DOHH2 (cell line): ENCODE results near the gene TBCC.

Experiments
- H3F3A ChIP-seq: fragments of 200-600 bp; sonication (generic), shearing (Covaris generic); 2 replicates; pipeline ENCODE4 v1.6.0; 2016; ENCODE audit warnings: antibody characterized with exemption, mild to moderate bottlenecking; ENCODE audit not compliant: control insufficient read depth, insufficient read depth
- H3K27ac ChIP-seq: fragments of 200-600 bp; sonication (generic); 2 replicates; pipeline ENCODE4 v1.5.1; 2014; ENCODE audit warnings: low read depth, mild to moderate bottlenecking, low read length, moderate library complexity
- H3K27me3 ChIP-seq: fragments of 200-600 bp; sonication (generic); 2 replicates; pipeline ENCODE4 v1.6.1; 2014; ENCODE audit warnings: mild to moderate bottlenecking, low read length, mixed read lengths; ENCODE audit not compliant: control insufficient read depth
- H3K36me3 ChIP-seq: fragments of 200-600 bp; sonication (generic); 2 replicates; pipeline ENCODE4 v1.6.1; 2014; ENCODE audit warnings: mild to moderate bottlenecking, low read length, moderate library complexity, mixed read lengths; ENCODE audit not compliant: control insufficient read depth
- H3K4me1 ChIP-seq: fragments of 200-600 bp; sonication (generic); 2 replicates; pipeline ENCODE4 v1.6.1; 2014; ENCODE audit warnings: mild to moderate bottlenecking, low read length, mixed read lengths; ENCODE audit not compliant: control insufficient read depth
- H3K4me2 ChIP-seq: fragments of 200-600 bp; sonication (generic); 2 replicates; pipeline ENCODE4 v1.6.0; 2014; ENCODE audit warnings: mild to moderate bottlenecking, low read length, moderate library complexity
- H3K4me3 ChIP-seq: fragments of 200-600 bp; sonication (generic); 2 replicates; pipeline ENCODE4 v1.5.1; 2014; ENCODE audit warnings: mild to moderate bottlenecking, low read length, mixed read lengths
- H3K79me2 ChIP-seq: fragments of 200-600 bp; sonication (generic); 2 replicates; pipeline ENCODE4 v1.6.1; 2014; ENCODE audit warnings: mild to moderate bottlenecking, low read length, mixed read lengths; ENCODE audit not compliant: control insufficient read depth
- H3K9me2 ChIP-seq: fragments of 200-600 bp; sonication (generic); replicated peaks from 2 replicates; pipeline ENCODE4 v1.6.1; 2014; ENCODE audit warnings: mild to moderate bottlenecking, low read length, mixed read lengths; ENCODE audit not compliant: control insufficient read depth
- H3K9me3 ChIP-seq: fragments of 200-600 bp; sonication (generic); 2 replicates; pipeline ENCODE4 v1.6.1; 2014; ENCODE audit warnings: antibody characterized with exemption, low read length, mixed read lengths; ENCODE audit not compliant: control insufficient read depth, insufficient read depth
- H4K20me1 ChIP-seq: fragments of 200-600 bp; sonication (generic); 2 replicates; pipeline ENCODE4 v1.6.0; 2014; ENCODE audit warnings: low read depth, mild to moderate bottlenecking, antibody characterized with exemption, low read length, moderate library complexity; ENCODE audit not compliant: control insufficient read depth, insufficient read depth
- EZH2phosphoT487 ChIP-seq: fragments of 200-600 bp; sonication (generic); IDR thresholded peaks from 2 replicates; pipeline ENCODE4 v1.6.1; 2017; ENCODE audit warnings: borderline replicate concordance, mild to moderate bottlenecking, antibody characterized with exemption, low read length, moderate library complexity, mixed read lengths
- TF ChIP-seq, protein P1 (sequence below): fragments of 200-600 bp; sonication (generic); IDR thresholded peaks from one replicate; pipeline ENCODE4 v1.5.1; 2014; ENCODE audit warnings: antibody characterized with exemption, mild to moderate bottlenecking, low read depth, low read length; ENCODE audit not compliant: poor library complexity, severe bottlenecking

The TBCC gene

DNA sequence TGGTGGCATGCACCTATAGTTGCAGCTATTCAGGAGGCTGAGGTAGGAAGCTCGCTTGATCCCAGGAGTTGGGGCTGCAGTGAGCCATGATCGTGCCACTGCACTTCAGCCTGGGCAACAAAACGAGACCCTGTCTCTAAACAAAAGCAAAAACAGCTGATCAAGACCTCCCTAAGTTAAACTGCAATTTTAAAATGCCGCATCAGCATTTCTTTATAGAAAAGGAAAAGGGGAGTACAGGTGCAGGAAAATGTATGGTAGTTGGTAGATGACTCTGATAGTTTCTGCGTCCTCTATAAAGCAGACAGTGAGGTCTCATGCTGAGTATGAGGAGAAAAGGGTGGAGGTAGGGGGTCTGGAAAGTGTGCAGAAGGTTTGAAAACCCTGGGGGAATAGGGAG is 8.9 kb upstream of the TBCC start:
- TF ChIP-seq EZH2phosphoT487: no peak
- TF ChIP-seq, protein P1, sequence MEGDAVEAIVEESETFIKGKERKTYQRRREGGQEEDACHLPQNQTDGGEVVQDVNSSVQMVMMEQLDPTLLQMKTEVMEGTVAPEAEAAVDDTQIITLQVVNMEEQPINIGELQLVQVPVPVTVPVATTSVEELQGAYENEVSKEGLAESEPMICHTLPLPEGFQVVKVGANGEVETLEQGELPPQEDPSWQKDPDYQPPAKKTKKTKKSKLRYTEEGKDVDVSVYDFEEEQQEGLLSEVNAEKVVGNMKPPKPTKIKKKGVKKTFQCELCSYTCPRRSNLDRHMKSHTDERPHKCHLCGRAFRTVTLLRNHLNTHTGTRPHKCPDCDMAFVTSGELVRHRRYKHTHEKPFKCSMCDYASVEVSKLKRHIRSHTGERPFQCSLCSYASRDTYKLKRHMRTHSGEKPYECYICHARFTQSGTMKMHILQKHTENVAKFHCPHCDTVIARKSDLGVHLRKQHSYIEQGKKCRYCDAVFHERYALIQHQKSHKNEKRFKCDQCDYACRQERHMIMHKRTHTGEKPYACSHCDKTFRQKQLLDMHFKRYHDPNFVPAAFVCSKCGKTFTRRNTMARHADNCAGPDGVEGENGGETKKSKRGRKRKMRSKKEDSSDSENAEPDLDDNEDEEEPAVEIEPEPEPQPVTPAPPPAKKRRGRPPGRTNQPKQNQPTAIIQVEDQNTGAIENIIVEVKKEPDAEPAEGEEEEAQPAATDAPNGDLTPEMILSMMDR: no peak
- Histone ChIP-seq H3K9me2 (no peaks in the 10 kb centered on the region), H3K79me2 (peaks cover 5% of the 10 kb centered on the region), H3K4me2 (no peak overlapping the region), H3K4me1 (peaks cover 16% of the 10 kb centered on the region), H3K36me3 (no peaks in the 10 kb centered on the region; the same call in 1 of the 2 replicates), H3K27ac (no peak overlapping the region), H4K20me1 (no peaks in the 10 kb centered on the region), H3K4me3 (no peak overlapping the region), H3F3A (peaks cover 4% of the 10 kb centered on the region; the same call in 1 of the 2 replicates), H3K27me3 (no peaks in the 10 kb centered on the region), H3K9me3 (no peaks in the 10 kb centered on the region)

DNA sequence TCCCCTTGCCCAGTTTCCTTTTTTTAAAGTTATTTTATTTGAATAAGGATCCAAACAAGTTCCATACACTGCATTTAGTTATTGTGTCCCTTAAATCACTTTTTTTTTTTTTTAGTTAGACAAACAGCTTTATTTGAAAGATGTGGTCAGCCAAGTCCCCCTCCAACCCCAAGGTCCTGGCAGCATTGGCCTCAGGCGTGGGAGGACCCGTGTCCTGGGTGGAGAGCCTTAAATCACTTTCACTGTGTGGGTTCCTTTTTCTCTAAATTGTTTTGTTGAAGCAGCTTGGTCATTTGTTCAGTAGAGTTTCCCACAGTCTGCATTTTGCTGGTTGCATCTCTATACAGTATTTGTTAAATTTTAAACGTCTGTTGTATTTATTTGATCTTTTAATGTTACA is 5.2 kb upstream of the TBCC start:
- Histone ChIP-seq H4K20me1 (no peaks in the 10 kb centered on the region), H3K4me2 (no peak overlapping the region), H3K9me3 (no peaks in the 10 kb centered on the region), H3K36me3 (peaks cover 2% of the 10 kb centered on the region; the same call in 1 of the 2 replicates), H3K27me3 (no peaks in the 10 kb centered on the region), H3K27ac (no peak overlapping the region), H3K79me2 (peaks cover 25% of the 10 kb centered on the region), H3F3A (peaks cover 4% of the 10 kb centered on the region; the same call in 1 of the 2 replicates), H3K4me1 (peaks cover 26% of the 10 kb centered on the region), H3K4me3 (no peak overlapping the region), H3K9me2 (no peaks in the 10 kb centered on the region)
- TF ChIP-seq, protein P1: no peak
- no peak for TF ChIP-seq EZH2phosphoT487

DNA sequence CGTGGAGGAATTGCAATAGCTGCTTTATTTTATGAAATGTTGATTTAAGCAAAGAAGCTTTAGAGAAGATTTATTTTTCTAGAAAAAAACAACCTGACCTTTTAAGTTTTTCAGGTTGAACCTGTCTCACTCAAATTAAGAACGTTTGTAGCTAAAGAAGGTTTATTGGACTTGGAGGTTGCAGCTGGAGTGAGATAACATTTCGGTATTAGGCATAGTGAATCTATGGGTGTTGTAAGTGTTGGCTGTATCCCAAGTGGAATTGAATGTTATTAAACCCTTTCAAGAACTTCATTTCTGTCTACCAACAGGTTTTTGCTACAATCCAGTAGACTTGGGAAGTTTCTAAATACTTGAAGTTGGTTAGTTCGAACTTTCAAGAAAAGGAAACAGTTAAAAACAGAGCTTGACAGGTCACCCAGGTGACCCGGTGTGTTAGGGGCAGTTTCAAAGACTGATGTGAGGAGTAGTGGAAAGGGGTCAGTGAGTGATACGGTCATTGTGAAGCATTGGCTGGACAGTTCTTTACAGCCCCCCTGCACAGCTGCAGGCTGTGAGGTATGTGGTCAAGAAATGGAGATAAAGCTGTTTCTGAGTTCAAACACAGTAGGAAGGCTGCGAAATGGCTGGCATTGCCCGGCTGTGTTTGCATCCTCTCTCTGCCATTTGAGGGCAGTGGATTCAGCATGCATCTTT is 2.4 kb upstream of the TBCC start:
- no peaks in the 10 kb centered on the region for H4K20me1 ChIP-seq
- H3K4me2 ChIP-seq: peak overlapping the region; percentile 91
- H3K9me2 ChIP-seq: no peaks in the 10 kb centered on the region
- H3K4me1 ChIP-seq: peaks cover 32% of the 10 kb centered on the region
- TF ChIP-seq EZH2phosphoT487: no peak
- TF ChIP-seq, protein P1: no peak
- H3K27ac ChIP-seq: peak overlapping the region; percentile 92
- peaks cover 51% of the 10 kb centered on the region for H3K79me2 ChIP-seq
- peaks cover 16% of the 10 kb centered on the region for H3F3A ChIP-seq
- H3K9me3 ChIP-seq: no peaks in the 10 kb centered on the region
- peak overlapping the region; percentile 83 for H3K4me3 ChIP-seq
- peaks cover 28% of the 10 kb centered on the region for H3K36me3 ChIP-seq
- H3K27me3 ChIP-seq: no peaks in the 10 kb centered on the region
